ENCODE data around the gene HCN1.
"Not testable (repeated sequence)": the region's sequence is repeated elsewhere in the genome, so short reads cannot be mapped to it uniquely, and the experiment has no call there.

HCN1 gene

GRCh38 chr5:45444856-45445255, 251.3 kb downstream of the HCN1 start:
- not testable (repeated sequence) for H3K4me1 ChIP-seq (ENCODE audit: control insufficient read depth, insufficient read depth, low read length); H3K36me3 ChIP-seq (ENCODE audit: control insufficient read depth, insufficient read depth, low read length); H3K9me3 ChIP-seq (ENCODE audit: control insufficient read depth, insufficient read depth, low read length); H3K27me3 ChIP-seq (ENCODE audit: control insufficient read depth, insufficient read depth, low read length); DNase-seq (ENCODE audit: low read depth, low spot score); H3K27ac ChIP-seq (ENCODE audit: low read length); H3K4me3 ChIP-seq (ENCODE audit: low read length)
- WGBS (ENCODE audit: insufficient coverage, insufficient read length): no CpG with 5 or more reads among the region's 15 CpGs

- Histone ChIP-seq H3K4me1 (ENCODE audit: control insufficient read depth, insufficient read depth, low read length) (no peaks in the 10 kb centered on the region), H3K27me3 (ENCODE audit: control insufficient read depth, insufficient read depth, low read length) (no peaks in the 10 kb centered on the region), H3K36me3 (ENCODE audit: control insufficient read depth, insufficient read depth, low read length) (no peaks in the 10 kb centered on the region), H3K27ac (ENCODE audit: low read length) (no peak overlapping the region), H3K4me3 (ENCODE audit: low read length) (no peak overlapping the region), H3K9me3 (ENCODE audit: control insufficient read depth, insufficient read depth, low read length) (no peaks in the 10 kb centered on the region)
- no CpG with 5 or more reads among the region's 1 CpG for WGBS (ENCODE audit: insufficient coverage, insufficient read length)
- DNase-seq (ENCODE audit: low read depth, low spot score): no peak
These were observed 255.7 kb downstream of the HCN1 start for GRCh38 chr5:45440466-45440865.

- Histone ChIP-seq H3K9me3 (ENCODE audit: control insufficient read depth, insufficient read depth, low read length) (no peaks in the 10 kb centered on the region), H3K4me1 (ENCODE audit: control insufficient read depth, insufficient read depth, low read length) (no peaks in the 10 kb centered on the region), H3K4me3 (ENCODE audit: low read length) (no peak overlapping the region), H3K27me3 (ENCODE audit: control insufficient read depth, insufficient read depth, low read length) (no peaks in the 10 kb centered on the region), H3K27ac (ENCODE audit: low read length) (no peak overlapping the region), H3K36me3 (ENCODE audit: control insufficient read depth, insufficient read depth, low read length) (no peaks in the 10 kb centered on the region)
- no peak for DNase-seq (ENCODE audit: low read depth, low spot score)
These were observed 258.4 kb downstream of the HCN1 start for GRCh38 chr5:45437752-45438151.

- Histone ChIP-seq H3K4me3 (ENCODE audit: low read length) (no peak overlapping the region), H3K4me1 (ENCODE audit: control insufficient read depth, insufficient read depth, low read length) (no peaks in the 10 kb centered on the region), H3K9me3 (ENCODE audit: control insufficient read depth, insufficient read depth, low read length) (no peaks in the 10 kb centered on the region), H3K27ac (ENCODE audit: low read length) (no peak overlapping the region), H3K27me3 (ENCODE audit: control insufficient read depth, insufficient read depth, low read length) (no peaks in the 10 kb centered on the region), H3K36me3 (ENCODE audit: control insufficient read depth, insufficient read depth, low read length) (no peaks in the 10 kb centered on the region)
- WGBS (ENCODE audit: insufficient coverage, insufficient read length): no CpG with 5 or more reads among the region's 2 CpGs
- DNase-seq (ENCODE audit: low read depth, low spot score): no peak
These were observed 278.7 kb downstream of the HCN1 start for GRCh38 chr5:45417285-45417998.

- Histone ChIP-seq H3K36me3 (ENCODE audit: control insufficient read depth, insufficient read depth, low read length) (no peaks in the 10 kb centered on the region), H3K9me3 (ENCODE audit: control insufficient read depth, insufficient read depth, low read length) (no peaks in the 10 kb centered on the region), H3K4me1 (ENCODE audit: control insufficient read depth, insufficient read depth, low read length) (no peaks in the 10 kb centered on the region), H3K27me3 (ENCODE audit: control insufficient read depth, insufficient read depth, low read length) (no peaks in the 10 kb centered on the region), H3K4me3 (ENCODE audit: low read length) (no peak overlapping the region), H3K27ac (ENCODE audit: low read length) (no peak overlapping the region)
- no CpG with 5 or more reads among the region's 2 CpGs for WGBS (ENCODE audit: insufficient coverage, insufficient read length)
- DNase-seq (ENCODE audit: low read depth, low spot score): no peak
These were observed 281.3 kb downstream of the HCN1 start for GRCh38 chr5:45414620-45415573.

- H3K4me3 ChIP-seq (ENCODE audit: low read length): no peak overlapping the region
- H3K27me3 ChIP-seq (ENCODE audit: control insufficient read depth, insufficient read depth, low read length): no peaks in the 10 kb centered on the region
- H3K36me3 ChIP-seq (ENCODE audit: control insufficient read depth, insufficient read depth, low read length): no peaks in the 10 kb centered on the region
- H3K9me3 ChIP-seq (ENCODE audit: control insufficient read depth, insufficient read depth, low read length): no peaks in the 10 kb centered on the region
- DNase-seq (ENCODE audit: low read depth, low spot score): no peak
- no peaks in the 10 kb centered on the region for H3K4me1 ChIP-seq (ENCODE audit: control insufficient read depth, insufficient read depth, low read length)
- no CpG with 5 or more reads among the region's 3 CpGs for WGBS (ENCODE audit: insufficient coverage, insufficient read length)
- no peak overlapping the region for H3K27ac ChIP-seq (ENCODE audit: low read length)
These were observed 284.1 kb downstream of the HCN1 start for GRCh38 chr5:45411971-45412612.

GRCh38 chr5:45410304-45410995, 285.7 kb downstream of the HCN1 start:
- DNase-seq (ENCODE audit: low read depth, low spot score): no peak
- no CpG with 5 or more reads among the region's 3 CpGs for WGBS (ENCODE audit: insufficient coverage, insufficient read length)

GRCh38 chr5:45408067-45408466, 288.1 kb downstream of the HCN1 start:
- no peak overlapping the region for H3K4me3 ChIP-seq (ENCODE audit: low read length)

More at GRCh38 chr5:45410304-45410995, 285.7 kb downstream of the HCN1 start:
- Histone ChIP-seq H3K4me1 (ENCODE audit: control insufficient read depth, insufficient read depth, low read length) (no peaks in the 10 kb centered on the region), H3K27me3 (ENCODE audit: control insufficient read depth, insufficient read depth, low read length) (no peaks in the 10 kb centered on the region), H3K36me3 (ENCODE audit: control insufficient read depth, insufficient read depth, low read length) (no peaks in the 10 kb centered on the region), H3K9me3 (ENCODE audit: control insufficient read depth, insufficient read depth, low read length) (no peaks in the 10 kb centered on the region), H3K27ac (ENCODE audit: low read length) (no peak overlapping the region), H3K4me3 (ENCODE audit: low read length) (no peak overlapping the region)

GRCh38 chr5:45402804-45403455, 293.2 kb downstream of the HCN1 start:
- no peak for DNase-seq (ENCODE audit: low read depth, low spot score)
- Histone ChIP-seq H3K4me1 (ENCODE audit: control insufficient read depth, insufficient read depth, low read length) (peaks cover 2% of the 10 kb centered on the region), H3K27ac (ENCODE audit: low read length) (no peak overlapping the region), H3K9me3 (ENCODE audit: control insufficient read depth, insufficient read depth, low read length) (no peaks in the 10 kb centered on the region), H3K4me3 (ENCODE audit: low read length) (no peak overlapping the region), H3K36me3 (ENCODE audit: control insufficient read depth, insufficient read depth, low read length) (no peaks in the 10 kb centered on the region), H3K27me3 (ENCODE audit: control insufficient read depth, insufficient read depth, low read length) (no peaks in the 10 kb centered on the region)
- WGBS (ENCODE audit: insufficient coverage, insufficient read length): no CpG with 5 or more reads among the region's 1 CpG

More at GRCh38 chr5:45408067-45408466, 288.1 kb downstream of the HCN1 start:
- H3K36me3 ChIP-seq (ENCODE audit: control insufficient read depth, insufficient read depth, low read length): no peaks in the 10 kb centered on the region
- H3K4me1 ChIP-seq (ENCODE audit: control insufficient read depth, insufficient read depth, low read length): peaks cover 2% of the 10 kb centered on the region
- WGBS (ENCODE audit: insufficient coverage, insufficient read length): no CpG with 5 or more reads among the region's 2 CpGs
- no peaks in the 10 kb centered on the region for H3K27me3 ChIP-seq (ENCODE audit: control insufficient read depth, insufficient read depth, low read length)
- H3K27ac ChIP-seq (ENCODE audit: low read length): no peak overlapping the region
- no peak for DNase-seq (ENCODE audit: low read depth, low spot score)
- H3K9me3 ChIP-seq (ENCODE audit: control insufficient read depth, insufficient read depth, low read length): no peaks in the 10 kb centered on the region
